ENCODE measurements around the gene MFSD12.

Gene MFSD12

DNA sequence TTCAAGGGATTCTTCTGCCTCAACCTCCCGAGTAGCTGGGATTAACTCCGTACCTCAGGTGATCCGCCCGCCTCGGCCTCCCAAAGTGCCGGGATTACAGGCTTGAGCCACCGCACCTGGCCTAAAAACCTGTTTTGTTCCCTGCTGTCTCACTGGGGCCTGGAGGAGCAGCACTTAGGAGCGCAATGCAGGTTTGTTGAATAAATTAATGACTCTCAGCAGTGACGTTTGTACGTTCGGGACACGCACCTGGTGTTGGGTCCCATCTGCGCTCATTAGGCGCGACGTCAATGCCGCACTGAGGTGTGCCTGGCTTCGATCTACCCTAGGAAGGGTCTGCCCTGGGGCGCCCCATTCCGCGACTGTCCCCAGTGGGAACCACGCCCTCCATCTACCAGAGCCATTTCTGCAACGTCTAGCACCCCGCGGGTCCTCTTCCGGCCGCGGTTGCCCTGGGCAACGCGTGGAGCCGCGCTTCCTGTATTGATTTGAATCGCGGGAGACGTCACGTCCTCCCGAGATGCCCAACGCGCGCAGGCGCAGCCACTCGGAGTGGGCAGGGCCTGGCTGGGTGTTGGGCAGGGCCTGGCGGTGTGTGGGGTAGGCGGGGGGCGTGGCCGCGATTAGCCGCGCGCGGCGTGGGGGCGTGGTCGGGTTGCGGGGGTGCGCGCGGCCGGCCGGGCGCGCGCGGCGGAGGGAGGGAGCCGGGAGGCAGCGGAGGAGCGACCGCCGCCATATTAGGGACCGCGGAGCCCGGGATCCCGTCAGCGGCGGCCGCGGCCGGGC is 51.6 kb downstream of the MFSD12 start, which contains the start of gene FZR1:
FZR1 (plus strand) TSS at position 714 of the 786 bp plus-strand sequence. CDS start 16,679 bp downstream, outside the sequence.
- DNase-seq: peak; percentile 98 to 100 (median 98)

DNA sequence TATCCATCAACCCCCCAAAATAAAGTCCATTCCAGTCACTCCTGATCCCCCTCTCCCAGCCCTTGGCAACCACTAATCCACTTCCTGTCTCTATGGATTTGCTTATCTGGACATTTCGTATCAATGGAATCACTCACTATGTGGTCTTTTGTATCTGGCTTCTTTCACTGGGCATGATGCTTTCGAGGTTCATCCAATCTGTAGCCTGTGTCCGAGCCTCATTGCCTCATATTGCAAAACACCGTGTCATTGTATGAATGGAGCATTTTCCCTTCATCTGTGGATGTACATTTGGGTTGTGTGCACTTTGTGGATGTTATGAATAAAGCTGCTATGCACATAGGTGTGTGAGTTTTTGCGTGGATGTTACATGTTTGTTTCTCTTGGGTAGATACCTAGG is 52.7 kb downstream of the MFSD12 start:
- no peak for DNase-seq

DNA sequence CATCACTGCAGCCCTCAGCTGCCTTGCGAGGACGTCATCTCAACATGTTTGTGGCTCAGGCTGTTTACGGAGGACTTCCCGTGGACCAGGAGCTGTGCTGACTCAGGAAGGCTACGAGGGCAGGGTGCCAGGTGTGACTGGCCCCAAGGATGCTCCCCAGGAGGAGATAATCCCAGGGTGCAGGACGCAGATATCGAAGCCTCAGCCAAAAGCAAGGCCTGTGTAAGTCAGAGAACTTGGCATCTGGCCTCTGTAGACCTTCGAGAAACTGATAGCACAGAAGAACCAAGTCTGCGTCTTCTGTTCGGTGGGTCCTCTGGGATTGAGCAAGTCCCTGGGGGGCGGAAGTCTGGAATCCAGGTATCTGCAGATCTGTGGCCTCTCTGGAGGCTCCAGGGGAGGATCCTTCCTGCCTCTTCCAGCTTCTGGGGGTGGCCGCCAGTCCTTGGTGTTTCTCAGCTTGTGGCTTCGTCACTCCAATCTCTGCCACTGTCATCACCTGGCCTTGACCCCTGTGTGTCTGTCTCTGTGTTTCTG is 54.3 kb downstream of the MFSD12 start:
- DNase-seq: no peak

DNA sequence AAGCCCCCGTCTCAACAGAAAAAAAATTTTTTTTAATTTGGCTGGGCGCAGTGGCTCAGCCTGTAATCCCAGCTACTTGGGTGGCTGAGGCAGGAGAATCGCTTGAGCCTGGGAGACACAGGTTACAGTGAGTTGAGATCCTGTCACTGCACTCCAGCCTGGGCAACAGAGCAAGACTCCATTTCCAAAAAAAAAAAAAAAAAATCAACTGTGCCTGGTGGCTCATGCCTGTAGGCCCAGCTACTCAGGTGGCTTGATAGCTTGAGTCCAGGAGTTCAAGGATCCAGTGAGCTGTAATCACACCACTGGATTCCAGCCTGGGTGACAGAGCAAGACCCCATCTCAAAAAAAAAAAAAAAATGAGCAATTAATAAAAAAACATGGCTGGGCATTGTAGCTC is 55.6 kb downstream of the MFSD12 start:
- DNase-seq: no peak

DNA sequence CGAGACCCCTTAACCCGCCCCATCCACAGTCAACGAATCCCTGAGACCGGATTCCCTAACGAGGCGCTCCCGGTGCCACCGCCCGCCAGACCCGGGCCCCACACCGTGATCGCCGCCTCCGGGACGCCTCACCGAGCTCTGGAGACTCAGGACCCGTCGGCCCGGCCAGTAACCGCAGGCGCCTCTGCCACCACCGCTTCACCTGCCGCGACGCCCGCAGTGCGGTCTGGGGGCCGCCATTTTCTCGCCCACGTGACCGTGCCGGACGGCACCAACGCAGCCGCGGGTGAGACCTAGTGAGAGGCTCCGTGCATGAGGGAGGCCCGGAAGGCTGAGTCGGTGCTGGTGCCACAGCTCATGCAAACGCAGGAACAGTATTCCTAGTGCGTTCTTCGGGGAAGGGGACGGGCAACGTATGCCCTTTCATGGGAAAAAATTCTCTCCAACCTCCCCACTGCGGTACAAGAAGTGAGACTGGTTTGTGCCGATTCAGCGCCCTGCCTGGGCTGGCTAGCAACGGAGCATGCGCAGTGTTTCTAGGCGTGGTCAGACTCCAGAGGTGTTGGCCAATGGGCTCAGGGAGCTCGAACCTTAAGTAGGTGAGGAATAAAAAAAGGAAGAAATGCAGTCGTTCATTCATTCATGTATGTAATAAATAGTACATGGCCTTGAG is 56.8 kb downstream of the MFSD12 start, which contains the start of gene DOHH:
DOHH (minus strand) TSS at position 246 of the 673 bp plus-strand sequence. CDS start 3,860 bp downstream, outside the sequence.
- peak; percentile 83 to 86 (median 84) for DNase-seq

DNA sequence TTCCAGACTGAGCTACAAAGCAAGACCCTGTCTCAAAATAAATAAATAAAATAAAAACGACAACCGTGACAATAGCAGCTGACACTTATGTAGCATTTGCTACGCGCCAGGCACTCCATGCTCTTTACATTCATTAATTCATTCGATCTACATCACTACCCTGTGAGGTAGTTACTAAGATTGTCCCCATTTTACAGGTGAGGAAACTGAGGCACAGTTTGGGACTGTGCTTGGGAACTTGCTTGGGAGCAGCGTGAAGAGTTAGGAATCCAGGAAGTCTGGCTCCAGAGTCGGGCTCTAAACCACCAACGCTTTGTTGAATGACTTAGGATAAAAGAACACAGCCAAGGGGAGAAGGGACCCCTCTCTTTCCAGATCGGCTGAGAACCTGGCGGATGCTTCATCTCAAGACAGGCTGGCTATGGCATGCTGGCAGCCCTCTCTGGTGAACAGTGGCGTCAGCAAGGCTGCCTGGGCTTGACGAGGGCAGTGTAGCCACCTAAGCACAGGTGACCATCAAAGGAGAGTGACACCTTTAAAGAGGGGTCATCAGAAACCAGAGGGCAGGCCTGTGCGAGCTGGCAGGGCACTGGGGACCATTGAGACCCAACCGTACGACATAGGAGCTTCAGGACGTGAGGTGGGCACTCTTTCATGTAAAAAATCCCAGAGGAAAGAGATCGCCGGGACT is 57.5 kb downstream of the MFSD12 start:
- DNase-seq: no peak

DNA sequence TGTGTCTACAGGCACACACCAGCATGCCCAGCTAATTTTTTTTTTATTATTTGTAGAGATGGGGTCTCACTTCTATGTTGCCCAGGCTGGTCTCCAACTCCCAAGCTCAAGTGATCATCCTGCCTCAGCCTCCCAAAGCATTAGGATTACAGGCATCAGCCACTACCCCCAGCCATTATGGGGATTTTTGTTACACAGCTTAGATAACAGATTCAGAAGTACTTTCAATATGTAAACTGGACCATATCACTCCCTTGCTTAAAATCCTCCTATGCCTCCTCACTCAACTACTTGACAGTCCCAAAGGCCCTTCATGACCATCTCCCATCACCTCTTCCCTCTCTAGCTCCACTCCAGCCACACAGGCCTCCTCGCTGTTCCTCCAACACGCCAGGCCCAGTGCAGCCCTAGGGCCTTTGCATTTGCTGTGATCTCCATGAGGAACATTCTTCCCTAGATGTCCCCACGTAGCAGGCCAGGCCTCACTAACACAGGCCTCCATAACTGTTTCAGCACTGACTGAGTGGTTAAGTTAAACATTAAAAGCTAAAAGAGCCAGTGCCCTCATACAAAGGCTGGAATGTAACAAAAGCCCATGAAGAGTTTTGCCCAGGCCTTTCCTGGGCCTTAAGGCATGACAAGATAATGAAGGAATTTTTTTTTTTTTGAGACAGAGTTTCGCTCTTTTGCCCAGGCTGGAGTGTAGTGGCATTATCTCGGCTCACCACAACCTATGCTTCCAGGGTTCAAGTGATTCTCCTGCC is 59.4 kb downstream of the MFSD12 start:
- DNase-seq: no peak

DNA sequence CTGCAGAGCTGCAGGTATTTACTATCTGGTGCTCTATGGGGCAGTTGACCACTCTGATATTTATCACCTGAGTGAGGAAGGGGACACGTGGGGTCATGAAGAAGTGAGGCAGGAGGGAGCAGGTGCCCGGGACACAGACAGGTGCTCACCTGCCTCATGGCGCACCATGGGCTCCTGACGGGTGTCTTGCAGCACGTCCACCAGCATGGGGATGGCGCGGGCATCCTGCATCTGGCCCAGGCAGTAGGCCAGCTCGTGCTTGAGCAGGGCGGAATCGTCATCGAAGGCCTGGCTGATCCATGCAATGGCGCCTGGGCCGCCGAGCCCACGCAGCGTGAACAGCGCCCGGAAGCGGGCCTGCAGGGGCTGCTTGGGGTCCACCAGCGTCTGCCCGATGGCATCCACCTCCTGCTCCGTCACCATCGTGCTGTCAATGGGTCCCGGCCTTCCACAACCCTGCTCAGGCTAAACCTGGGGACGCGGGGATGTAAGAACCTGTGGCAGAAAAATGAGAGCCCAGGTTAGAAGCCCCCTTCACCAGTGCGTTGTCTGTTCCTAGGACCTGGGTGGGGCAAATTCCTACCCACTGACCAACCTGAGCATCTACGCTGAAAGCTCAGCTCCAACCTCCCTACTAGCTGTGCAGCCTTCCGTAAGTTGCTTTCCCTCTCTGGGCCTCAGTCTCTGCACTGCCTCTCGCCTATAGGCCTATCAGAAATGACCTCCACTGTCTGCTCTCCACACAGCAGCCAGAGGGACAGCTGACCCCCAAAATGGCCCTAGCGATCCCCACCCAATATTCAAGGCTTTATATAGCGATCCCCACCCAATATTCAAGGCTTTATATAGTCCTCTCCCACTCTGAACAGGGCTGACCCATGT is 60.8 kb downstream of the MFSD12 start:
- DNase-seq: no peak

DNA sequence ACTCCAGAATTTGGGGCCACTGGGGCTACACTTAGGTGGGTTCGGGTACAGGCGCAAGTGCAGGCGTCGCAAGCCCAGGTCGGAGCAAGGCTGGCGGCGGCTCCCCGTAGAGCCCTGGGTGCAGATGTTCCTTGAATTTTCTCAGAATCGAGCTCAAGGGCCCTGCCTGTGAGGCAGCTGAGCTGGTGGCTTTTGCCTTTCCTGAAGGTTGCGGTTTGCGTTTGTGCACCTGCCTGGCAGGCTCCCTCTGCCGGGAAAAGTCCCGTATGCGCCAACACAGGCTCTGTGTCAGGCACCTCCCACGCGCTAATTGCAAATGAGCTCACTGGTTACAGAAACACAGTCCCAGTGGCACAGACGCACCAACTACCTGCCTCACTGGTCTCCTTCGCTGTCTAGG is 62.8 kb downstream of the MFSD12 start:
- no peak for DNase-seq

Measured in activated CD4-positive, CD25-positive, alpha-beta regulatory T cell (primary cell).